AG04449 (cell line): ENCODE data around the gene MT1X.
"Not testable (repeated sequence)": the region's sequence is repeated elsewhere in the genome, so short reads cannot be mapped to it uniquely, and the experiment has no call there.

Experiments used
- CTCF ChIA-PET: fragments of 350-600 bp; formaldehyde crosslinking; extraction: SDS; loops from one replicate; lab custom pipeline; 2021; ENCODE audit warnings: antibody characterized with exemption; lab: Yijun Ruan, JAX
- POLR2A ChIA-PET: fragments of 400-600, 350-600 bp; formaldehyde crosslinking; extraction: SDS; loops from one replicate; lab custom pipeline; 2020; ENCODE audit warnings: antibody characterized with exemption, inconsistent platforms; lab: Yijun Ruan, JAX
- DNase-seq: peaks from one replicate; pipeline ENCODE4 v3.0.0-alpha.2; 2010; ENCODE audit warnings: low read depth, low spot score
- H3K4me3 ChIP-seq: 2 replicates; pipeline ENCODE4 v1.5.1; 2011; ENCODE audit warnings: low read depth, mild to moderate bottlenecking, control low read depth, low read length
- CTCF ChIP-seq: IDR thresholded peaks from one replicate; pipeline ENCODE4 v1.5.1; 2011; ENCODE audit warnings: mild to moderate bottlenecking, moderate library complexity, low read length, control low read depth, inconsistent platforms; ENCODE audit not compliant: insufficient read depth; ENCODE audit errors: missing control alignments

The MT1X gene

GRCh38 chr16:56709443-56710040, 27.3 kb downstream of the MT1X start:
- ChIA-PET POLR2A (no interaction called here), CTCF (interaction anchor here (1.1 to 1.9 kb wide), 3 partner anchors 9 to 104 kb away, joined by 3 to 13 read pairs (median 4); no protein-coding TSS in a partner anchor)
- H3K4me3 ChIP-seq, result no peak overlapping the region
- DNase-seq, result no peak
- TF ChIP-seq CTCF, result no peak

DNA sequence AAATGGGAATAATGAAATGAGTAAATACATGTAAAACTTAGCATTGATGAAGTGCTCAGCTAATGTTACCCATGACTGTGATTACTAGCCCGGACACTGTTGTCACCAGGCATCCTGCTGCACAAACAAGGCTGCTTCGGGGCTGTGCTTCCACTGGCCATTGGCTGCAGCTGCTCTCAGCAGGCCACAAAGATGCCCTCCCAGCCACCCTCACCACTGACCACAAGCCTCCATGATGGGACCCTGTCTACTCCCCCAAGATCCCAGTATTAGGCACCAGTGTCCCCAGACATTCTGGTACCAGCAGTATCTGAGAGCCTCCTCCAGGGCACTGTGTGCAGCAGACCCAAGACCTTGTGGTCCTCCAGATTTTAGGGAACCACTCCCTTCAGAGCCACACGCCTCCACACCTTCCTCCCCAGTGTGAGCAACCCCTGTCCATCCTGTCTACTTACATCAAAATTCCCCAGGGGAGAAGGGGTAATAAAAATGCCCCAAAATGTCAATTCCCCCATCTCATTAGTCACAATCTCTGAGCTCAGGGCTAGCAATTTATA, 28.0 kb downstream of the MT1X start:
- CTCF ChIA-PET, result interaction anchor here (1.0 to 1.9 kb wide), 3 partner anchors 8 to 133 kb away, joined by 3 to 10 read pairs (median 4); no protein-coding TSS in a partner anchor
- POLR2A ChIA-PET, result no interaction called here
- no peak overlapping the region for H3K4me3 ChIP-seq
- no peak for DNase-seq
- no peak for TF ChIP-seq CTCF

- H3K4me3 ChIP-seq, result no peak overlapping the region
- CTCF ChIA-PET, result interaction anchor here (1.2 to 1.5 kb wide), 2 partner anchors 10 to 13 kb away, joined by 3 to 10 read pairs; no protein-coding TSS in a partner anchor
- DNase-seq, result no peak
- no peak for TF ChIP-seq CTCF
- POLR2A ChIA-PET, result no interaction called here
Observed at GRCh38 chr16:56711862-56712261, 29.6 kb downstream of the MT1X start.

- POLR2A ChIA-PET, result no interaction called here
- CTCF ChIA-PET, result interaction anchor here (1.7 kb wide), 1 partner anchor 12 kb away, joined by 8 read pairs; no protein-coding TSS in a partner anchor
- DNase-seq, result no peak
- no peak for TF ChIP-seq CTCF
- H3K4me3 ChIP-seq, result no peak overlapping the region
Observed at GRCh38 chr16:56713794-56714193, 31.5 kb downstream of the MT1X start.

DNA sequence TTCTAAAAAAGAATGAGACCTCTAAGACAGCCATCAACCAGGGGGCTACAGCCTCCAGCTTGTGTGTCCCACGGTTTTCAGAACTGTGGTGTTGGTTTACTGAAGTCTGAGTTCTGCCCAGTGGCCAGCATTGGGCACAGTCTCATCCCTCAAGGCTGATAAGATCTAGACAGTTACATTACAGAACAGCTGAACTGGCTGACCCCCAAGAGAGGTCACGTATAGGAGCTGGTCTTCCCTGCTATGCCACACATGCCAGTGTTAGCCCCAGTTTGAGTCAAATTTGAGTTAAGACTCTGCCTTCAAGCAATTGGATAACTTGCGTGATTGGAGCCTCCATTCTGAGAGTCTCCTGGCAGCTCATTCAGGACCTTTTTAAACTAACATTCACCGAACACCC, 32.9 kb downstream of the MT1X start:
- no peak for DNase-seq
- H3K4me3 ChIP-seq, result no peak overlapping the region
- POLR2A ChIA-PET, result no interaction called here
- TF ChIP-seq CTCF, result no peak
- CTCF ChIA-PET, result interaction anchor here (1.7 kb wide), 1 partner anchor 13 kb away, joined by 8 read pairs; no protein-coding TSS in a partner anchor

DNA sequence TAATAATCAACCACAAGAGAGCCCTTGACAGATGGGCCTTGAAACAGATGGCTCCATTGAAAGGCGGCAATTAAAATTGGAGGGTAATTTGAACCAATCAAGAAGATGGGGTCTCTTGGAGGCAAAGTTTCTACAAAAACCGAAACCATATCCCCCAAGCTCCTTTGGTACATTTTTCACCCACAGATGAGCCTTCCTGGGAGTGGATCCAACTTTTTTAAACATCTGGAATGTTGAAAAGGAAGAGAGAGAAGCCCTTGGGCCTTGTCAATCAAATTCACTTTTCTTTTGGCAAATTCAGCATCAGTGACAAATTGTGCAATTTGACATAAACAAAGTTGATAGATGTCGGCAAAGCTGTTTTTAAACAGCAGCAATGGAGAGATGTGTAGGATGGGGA, 34.5 kb downstream of the MT1X start:
- CTCF ChIA-PET, result interaction anchor here (1.3 to 1.7 kb wide), 4 partner anchors 13 to 116 kb away, joined by 3 to 5 read pairs (median 4); no protein-coding TSS in a partner anchor
- no peak for DNase-seq
- H3K4me3 ChIP-seq, result no peak overlapping the region
- TF ChIP-seq CTCF, result no peak
- POLR2A ChIA-PET, result no interaction called here

DNA sequence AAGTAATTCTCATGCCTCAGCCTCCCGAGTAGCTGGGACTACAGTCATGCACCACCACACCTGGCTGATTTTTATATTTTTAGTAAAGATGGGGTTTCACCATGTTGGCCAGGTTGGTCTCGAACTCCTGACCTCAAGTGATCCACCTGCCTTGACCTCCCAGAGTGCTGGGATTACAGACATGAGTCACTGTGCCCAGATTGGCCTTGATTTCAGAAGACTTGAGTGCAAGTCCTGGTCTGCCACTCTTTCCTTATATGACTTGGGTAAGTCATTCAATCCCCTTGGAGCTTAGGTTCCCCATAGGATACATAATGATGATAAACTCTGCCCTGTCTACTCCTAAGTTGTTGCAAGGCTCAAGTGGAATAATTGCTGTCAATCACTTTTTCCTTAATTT, 35.3 kb downstream of the MT1X start:
- CTCF ChIA-PET, result interaction anchor here (1.0 to 3.7 kb wide), 4 partner anchors 9 to 114 kb away, joined by 3 to 13 read pairs (median 6); no protein-coding TSS in a partner anchor

More for the DNA sequence above, 35.3 kb downstream of the MT1X start:
- DNase-seq, H3K4me3 ChIP-seq, POLR2A ChIA-PET: not testable (repeated sequence)
